Activated CD4-positive, alpha-beta T cell treated with anti-CD3 and anti-CD28 coated beads for 48 hours (primary cell): ENCODE results near the gene DPYD.

Experiments
- DNase-seq: peaks from one replicate; pipeline ENCODE4 v3.0.0-alpha.2; 2020

DPYD gene

DNA sequence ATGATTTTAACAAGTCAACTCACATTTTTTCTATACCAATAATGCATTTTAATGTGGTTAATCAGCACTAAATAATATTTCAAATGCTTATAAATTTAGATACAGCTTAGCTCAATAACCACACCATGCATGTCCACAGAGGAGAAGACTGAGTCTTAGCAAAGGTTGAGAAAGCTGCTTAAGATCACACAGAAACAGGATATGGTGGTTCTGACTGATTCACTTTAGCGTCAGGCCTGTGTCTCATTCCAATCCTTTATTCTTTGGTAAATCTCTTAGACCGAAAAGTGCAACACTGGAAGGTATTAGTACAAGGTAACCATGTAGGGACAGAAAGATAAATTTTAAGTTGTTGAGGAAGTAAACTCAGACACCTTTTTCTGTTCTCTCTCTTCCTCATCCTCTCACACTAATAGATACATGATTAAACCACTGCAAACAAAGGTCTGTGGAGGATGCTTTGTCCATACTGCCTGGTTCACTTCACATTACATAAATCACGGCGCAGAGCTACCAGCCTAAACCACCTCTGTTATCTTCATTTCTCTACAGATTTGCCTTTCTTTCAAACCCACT, 139.0 kb downstream of the DPYD start:
- no peak for DNase-seq

DNA sequence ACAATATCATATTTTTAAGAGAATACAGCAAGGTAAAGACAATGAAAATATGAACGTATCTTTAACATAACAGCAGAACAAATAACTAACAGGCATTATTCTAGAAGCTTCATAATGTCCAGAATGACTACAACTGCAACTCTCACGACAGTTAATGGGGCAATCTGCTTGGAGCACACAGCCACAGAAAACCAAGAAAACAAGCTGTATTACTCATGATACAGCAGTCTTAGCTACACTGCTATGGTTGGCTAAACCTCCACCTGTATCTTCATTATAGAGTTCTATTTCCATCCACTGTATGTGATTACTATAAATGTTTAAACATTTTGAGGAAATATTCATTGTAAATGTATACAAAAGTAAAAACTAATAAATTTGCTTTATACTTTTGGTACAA, 139.9 kb downstream of the DPYD start:
- no peak for DNase-seq

DNA sequence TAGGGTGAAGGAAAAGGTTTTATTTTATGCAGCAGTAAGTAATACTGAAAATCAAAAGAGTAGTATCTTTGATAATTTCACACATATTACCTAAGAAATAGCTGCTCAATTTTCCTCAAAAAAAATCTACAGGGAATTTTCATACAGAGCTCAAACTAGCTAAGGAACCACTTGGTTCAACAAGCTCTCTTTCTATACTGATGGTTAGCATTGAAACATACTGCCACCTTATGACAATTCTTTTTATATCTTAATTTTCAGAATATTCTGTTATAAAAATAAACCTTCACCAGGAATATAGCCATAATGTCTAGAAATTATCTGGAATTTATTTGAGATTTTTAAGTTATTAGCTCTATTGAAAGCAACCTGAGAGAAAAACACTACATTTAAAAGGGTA, 142.1 kb downstream of the DPYD start:
- DNase-seq = no peak

GRCh38 chr1:97770376-97770775, 150.5 kb downstream of the DPYD start:
- no peak for DNase-seq

DNA sequence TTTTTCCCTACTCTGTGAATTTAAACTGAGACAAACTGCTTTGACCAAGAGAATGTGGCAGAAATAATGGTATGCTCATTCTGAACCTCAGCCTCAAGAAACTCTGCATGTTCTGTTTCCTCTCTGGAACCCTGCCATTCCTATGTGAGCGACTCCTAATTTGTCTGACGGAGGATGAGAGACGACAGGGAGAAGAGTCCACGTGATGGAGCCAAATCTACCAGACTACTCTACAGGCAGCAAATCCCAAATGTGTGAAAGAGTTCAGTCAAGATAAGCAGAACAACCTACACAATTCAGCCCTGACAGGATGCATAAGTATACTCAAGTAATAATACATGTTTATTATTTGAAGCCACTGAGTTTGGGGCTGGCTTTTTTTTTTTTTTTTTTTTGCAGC, 153.5 kb downstream of the DPYD start:
- no peak for DNase-seq

DNA sequence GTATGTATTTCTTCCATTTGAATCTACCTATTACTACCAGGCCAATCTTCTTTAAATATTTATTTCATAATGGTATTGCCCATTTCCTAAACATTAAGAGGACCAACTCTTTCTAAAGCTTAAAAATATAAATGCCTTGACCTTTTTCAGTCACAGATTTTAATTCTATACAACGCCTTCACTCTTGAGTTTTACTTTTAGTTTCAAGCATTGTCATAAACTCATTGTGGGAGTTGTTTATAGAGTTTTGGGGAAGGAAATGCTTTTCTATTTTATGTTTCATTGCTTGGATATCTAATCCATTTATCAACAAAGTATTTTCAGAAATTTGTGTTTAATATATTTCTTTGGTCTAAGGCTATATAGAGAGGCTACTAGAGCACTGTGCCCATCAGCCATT, 155.8 kb downstream of the DPYD start:
- no peak for DNase-seq

- no peak for DNase-seq
Observed at GRCh38 chr1:97761637-97762036, 159.2 kb downstream of the DPYD start.

GRCh38 chr1:97759078-97759477, 161.8 kb downstream of the DPYD start:
- DNase-seq = no peak

- no peak for DNase-seq
Observed at GRCh38 chr1:97758541-97759057, 162.2 kb downstream of the DPYD start.

- no peak for DNase-seq
Observed at GRCh38 chr1:97745912-97746311, 174.9 kb downstream of the DPYD start.

GRCh38 chr1:97744977-97745376, 175.9 kb downstream of the DPYD start:
- DNase-seq = no peak

DNA sequence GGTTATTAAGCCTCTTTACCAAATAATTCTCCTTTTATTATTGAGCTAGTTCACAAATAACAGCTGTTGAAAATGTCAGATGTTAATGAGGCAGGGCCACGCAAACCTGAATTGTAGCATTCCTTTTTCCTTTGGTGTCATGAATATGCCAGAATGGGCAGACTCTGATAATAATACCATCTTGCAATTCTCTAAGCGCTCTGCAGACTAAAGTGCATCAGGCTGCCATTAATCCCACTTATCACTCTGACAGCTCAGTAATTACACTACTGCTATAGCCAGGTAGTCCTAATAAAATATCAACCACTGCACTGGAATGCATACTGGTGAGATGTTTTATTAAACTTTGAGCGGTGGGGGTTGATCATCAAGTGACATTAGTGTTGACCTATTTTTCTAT, 177.7 kb downstream of the DPYD start:
- no peak for DNase-seq

DNA sequence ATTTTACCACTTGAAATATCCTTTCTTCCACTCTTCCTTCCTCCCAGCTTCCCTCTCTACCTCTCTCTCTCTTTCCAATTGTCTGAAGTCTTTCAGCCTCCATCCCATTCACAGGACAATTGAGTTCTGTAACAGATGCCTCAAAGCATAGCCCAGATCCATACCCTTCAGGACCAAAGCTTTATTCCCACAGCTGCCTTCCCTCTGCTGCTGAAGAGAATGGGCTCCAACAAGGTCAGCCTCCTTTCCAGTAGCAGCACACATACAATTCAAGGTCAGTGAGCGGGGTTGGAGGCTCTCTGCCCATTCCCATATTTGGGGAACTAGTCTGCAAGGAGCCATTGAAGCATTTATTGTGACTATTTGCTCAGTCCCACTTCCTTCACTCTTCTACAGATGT, 179.9 kb downstream of the DPYD start:
- DNase-seq = no peak

DNA sequence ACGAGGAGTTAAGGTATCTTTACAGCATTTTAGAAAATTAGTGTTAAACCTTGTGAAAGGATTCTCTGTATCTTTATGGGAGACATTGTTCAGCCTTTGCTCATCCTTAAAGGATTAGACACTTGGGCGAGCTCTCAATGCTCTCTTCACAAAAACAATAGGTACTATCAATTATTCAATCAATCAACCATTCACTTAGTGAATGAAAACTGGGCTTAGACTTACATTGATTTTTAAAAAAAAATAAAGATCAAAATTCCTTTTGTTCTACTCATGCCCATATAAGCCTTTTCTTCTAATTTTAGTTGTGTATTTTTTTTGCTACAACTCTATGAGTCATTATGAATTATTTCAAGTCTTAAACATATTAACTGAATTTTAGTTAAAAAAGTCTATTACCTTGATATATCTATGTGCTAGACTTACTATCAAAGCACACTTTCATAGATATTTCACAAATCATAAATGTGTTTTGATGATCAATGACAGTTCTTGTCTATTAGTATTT, 181.2 kb downstream of the DPYD start:
- no peak for DNase-seq

DNA sequence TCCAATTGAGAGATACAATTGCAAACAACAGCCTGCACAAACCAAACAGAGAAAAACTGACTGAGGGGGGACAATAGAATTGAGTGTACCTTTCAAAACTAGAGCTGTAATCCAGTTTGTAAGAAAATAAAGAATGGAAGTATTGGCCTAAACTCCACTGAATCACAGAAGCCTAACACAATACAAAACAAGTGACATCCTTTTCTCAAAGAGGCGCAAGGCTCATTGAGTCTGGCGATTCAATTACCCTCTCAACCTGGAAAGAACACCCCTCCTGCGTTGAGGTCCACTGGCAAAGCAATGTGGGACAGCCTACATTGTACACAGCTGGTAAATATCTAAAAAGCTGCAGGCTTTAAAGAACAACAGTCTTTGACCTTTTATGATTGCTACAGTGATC, 182.6 kb downstream of the DPYD start:
- no peak for DNase-seq

DNA sequence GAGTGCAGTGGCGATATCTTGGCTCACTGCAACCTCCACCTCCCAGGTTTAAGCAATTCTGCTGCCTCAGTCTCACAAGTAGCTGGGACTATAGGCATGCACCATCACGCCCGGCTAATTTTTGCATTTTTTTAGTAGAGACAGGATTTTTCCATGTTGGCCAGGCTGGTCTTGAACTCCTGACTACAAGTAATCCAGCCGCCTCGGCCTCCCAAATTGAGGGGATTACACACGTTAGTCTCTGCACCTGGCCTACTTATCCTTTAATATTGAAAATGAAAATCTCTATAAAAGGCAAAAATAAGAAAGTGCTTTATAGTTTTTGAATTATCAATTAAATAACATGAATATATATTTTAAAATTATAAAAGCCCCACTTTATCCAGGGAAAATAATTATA, 190.6 kb downstream of the DPYD start:
- DNase-seq = no peak

DNA sequence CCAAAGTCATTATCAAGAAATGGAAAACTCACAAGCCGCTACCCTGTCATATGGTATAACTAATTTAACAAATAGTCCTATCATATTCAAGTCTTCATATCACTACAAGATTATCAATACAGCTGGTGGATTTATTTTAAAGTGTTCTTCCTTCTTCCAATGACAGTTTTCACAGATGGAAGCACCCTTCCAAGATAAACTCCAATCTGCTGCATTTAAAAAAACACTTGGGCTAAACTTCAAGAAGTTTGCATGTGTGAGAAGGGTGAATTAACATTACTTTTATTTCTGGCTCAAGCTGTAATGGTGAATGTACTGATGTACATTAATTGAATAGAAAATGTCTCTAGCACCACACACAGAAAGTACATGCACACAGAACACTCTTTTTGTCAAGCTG, 192.4 kb downstream of the DPYD start:
- DNase-seq = no peak

DNA sequence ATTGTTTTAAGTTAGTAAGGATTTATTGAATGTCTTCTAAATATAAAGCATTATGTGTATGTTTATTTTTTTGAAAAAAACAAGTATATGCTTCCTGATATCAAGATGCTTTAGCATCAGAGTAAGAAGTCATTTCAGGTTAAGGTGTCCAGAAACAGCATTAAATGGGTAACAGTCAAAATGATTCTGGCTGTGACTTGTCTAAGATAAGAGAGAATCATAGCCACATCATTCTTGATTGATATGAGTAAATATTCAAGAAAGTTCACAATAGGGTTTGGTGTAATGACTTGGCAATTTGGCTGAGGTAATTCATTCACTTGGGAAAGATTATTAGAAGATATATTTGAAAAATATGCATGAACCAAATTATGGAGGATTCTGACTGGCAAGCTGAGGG, 193.8 kb downstream of the DPYD start:
- DNase-seq = no peak

DNA sequence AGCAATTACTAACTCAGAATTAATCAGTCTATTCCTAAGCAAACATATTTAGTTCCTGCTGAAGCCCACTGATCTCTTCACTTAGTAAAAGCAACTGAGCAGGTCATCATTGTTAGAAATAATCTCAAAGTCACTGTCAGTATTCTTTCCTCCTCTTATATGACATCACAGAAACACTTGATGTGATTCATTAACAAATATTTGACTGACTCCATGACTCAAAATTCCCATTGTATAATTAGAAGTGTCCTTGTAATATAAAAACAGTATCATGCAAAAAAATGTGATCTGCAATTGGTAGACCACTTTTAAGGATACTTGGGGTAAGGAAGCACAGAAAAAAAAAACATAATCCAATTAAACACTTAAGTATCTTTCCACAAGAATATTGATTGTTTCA, 194.4 kb downstream of the DPYD start:
- no peak for DNase-seq

- DNase-seq = no peak
Observed at GRCh38 chr1:97721221-97721620, 199.6 kb downstream of the DPYD start.

GRCh38 chr1:97712980-97713379, 207.9 kb downstream of the DPYD start:
- DNase-seq = no peak

DNA sequence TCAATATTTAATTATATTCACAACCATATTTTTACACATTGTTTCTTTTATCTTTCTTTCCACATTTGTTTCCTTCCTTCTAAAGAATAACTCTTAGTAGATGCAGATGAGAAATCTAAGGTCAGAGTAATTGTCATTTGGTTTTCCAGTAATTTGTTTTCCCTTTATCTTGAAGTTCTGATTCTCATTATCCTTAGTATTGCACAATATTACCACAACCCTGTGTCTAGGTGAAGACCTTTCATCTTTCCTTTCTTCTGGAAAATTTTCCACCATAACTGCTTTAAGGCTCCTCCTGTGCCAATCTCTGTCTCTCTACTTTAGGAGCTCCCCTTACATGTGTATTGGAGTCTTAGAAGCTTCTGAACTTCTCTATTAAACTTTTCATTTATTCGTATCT, 209.0 kb downstream of the DPYD start:
- DNase-seq = no peak

- no peak for DNase-seq
Observed at GRCh38 chr1:97693601-97694000, 227.2 kb downstream of the DPYD start.

DNA sequence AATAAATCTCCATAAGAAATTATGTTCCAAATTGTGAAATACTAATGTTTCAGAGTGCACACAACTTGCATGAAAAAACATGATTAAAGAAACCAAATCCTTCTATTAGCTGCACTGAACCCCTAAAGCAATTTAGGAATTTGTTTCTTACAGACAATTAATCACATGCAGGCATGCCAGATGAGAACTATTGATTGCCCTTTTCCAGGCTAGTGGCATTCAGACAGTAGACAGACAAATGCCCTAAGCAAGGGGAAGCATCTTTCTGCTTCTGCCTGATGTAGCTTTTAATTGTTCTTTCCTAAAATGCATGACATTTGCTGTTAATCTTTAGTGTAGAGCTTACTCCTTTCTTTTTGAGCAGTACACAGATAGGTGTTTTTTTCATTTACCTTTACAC, 229.5 kb downstream of the DPYD start:
- no peak for DNase-seq

GRCh38 chr1:97685360-97685759, 235.5 kb downstream of the DPYD start:
- no peak for DNase-seq

GRCh38 chr1:97680894-97681293, 239.9 kb downstream of the DPYD start:
- DNase-seq = no peak
